GM12873 (cell line): ENCODE data around the gene TIMM9.

ENCODE experiments used
- CTCF ChIP-seq: IDR thresholded peaks from 2 replicates; pipeline ENCODE4 v1.5.1; 2012; ENCODE audit warnings: low read depth, mild to moderate bottlenecking, moderate library complexity, low read length, control low read depth; ENCODE audit not compliant: insufficient read depth; ENCODE audit errors: missing control alignments

TIMM9 gene

GRCh38 chr14:58463147-58463546 is 35.8 kb upstream of the TIMM9 start:
- TF ChIP-seq CTCF = no peak

- no peak for TF ChIP-seq CTCF
Measured at GRCh38 chr14:58460772-58461171, 33.4 kb upstream of the TIMM9 start.

DNA sequence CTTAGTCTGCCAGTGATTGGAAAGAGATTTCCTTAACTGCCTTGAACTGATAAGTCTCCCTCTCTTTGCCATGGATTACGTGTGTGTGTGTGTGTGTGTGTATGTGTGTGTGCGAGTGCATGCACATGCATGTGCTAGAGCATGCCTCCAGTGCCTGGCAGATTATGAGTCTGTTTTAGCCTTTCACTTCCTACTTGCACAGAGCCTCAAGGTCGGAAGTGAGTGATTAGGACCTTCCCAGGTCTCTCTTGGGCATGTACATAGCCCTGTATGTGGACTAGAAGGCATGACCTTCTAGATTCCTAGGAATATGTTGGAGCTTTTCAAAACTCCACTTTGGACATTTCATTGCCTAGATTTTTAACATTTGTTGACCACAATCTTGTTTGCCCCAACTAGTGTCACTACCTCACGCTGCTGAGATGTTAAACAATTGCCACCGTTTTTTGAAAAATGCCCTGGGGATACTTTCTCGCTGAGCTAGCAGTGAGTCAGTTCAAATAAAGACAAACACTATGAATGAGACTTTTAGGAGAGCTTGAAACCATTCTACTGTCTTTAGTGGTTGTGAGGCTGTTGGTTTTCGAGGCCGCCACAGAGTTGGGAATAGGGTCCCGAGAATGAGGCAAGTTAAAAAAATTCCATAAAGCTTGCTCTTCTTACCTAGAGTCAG is 28.4 kb upstream of the TIMM9 start:
- no peak for TF ChIP-seq CTCF

DNA sequence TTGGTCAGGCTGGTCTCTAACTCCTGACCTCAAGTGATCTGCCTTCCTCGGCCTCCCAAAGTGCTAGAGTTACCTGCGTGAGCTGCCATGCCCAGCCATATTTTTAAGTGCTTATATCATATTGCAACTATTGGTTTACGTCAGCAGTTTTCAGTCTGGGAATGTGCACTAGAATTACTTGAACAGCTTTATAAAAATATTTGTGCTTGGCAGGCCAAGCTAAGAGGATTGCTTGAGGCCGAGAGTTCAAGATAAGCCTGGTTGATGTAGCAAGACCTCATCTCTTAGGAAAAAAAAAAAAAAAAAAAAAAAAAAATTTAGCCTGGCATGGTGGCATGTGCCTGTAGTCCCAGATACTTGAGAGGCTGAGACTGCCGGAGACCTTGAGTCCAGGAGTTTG is 17.3 kb upstream of the TIMM9 start:
- no peak for TF ChIP-seq CTCF

DNA sequence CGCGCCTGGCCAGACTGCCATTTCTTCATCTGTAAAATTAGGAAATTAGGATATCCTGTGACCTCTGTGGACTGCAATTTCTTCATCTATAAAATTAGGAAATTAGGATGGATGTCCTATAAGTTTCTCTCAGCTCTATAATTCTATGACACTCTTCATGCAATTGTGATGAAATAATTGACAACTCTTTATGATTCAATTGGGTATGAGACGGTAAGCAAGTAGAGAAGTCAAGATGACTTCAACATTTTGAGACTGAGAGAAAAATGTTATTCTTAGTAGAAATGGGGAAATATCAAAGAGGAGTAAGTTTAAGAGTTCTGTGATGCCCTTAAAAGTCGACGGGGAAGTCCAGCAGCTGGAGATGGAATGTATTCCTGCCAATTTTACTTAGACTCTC is 12.1 kb upstream of the TIMM9 start:
- no peak for TF ChIP-seq CTCF

DNA sequence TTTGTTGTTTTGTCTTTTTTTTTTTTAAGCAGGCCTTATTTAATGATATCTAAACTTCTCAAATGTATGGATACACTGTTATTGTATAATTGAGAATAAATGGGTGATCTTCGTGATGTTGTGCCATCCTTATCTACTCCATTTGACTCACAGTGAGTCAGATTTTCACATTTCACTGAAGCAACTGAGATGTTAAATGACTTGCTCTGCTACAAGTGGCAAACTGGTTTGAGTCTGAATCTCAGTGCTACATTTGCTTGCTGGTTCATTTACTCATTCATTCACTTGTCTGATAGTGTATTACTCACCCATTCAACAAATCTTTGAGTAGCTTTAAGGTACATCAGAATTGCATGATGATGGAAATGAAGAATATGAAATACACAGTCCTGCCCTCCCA is 2.8 kb upstream of the TIMM9 start:
- no peak for TF ChIP-seq CTCF

DNA sequence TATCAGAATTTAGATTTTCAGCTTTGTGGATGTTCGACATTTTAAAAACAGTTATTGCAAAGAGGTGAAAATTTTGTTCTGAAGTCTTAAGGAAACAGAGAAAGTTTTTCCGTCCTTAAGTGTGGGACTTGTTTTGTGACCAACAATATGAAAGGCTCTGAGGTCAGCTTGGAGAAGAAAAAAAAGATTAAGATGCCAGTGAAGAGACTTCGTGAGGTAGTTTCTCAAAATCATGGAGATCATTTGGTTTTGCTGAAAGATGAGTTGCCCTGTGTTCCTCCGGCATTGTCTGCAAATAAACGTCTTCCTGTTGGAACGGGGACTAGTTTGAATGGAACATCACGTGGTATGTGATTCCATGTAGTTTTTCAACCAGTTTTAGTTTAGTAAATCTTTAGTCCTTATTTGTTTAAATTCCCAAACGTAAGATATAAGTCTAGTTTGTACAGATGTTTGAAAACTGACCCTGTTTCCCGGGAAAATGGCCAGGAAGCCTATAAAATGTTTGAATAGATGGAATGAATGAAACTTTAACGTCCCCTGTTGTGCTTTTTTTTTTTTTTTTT is 870 bp upstream of the TIMM9 start:
- TF ChIP-seq CTCF = no peak
